HG02588 (cell line): Measurements from ENCODE around the gene ALG9.
"Not testable (repeated sequence)": the region's sequence is repeated elsewhere in the genome, so short reads cannot be mapped to it uniquely, and the experiment has no call there.

Source experiments
- ATAC-seq: cut with Tn5 transposase; IDR thresholded peaks from one replicate; pipeline ENCODE4 v1.9.1; 2021; ENCODE audit warnings: mild to moderate bottlenecking, moderate library complexity; ENCODE audit not compliant: unreplicated experiment

ALG9 gene

DNA sequence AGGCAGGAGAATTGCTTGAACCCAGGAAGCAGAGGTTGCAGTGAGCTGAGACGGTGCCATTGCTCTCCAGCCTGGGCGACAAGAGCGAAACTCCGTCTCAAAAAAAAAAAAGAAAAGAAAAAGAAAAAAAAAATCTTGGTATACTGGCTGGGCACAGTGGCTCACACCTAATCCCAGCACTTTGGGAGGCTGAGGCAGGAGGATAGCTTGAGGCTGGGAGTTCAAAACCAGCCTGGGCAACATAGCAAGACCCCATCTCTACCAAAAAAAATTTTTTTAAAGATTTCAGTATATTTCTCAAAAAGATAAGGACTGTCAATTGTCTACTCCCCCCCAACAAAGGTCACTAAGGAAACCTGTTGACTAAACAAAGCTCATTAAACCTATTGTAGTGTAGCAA lies 13.7 kb upstream of the ALG9 start:
- not testable (repeated sequence) for ATAC-seq

DNA sequence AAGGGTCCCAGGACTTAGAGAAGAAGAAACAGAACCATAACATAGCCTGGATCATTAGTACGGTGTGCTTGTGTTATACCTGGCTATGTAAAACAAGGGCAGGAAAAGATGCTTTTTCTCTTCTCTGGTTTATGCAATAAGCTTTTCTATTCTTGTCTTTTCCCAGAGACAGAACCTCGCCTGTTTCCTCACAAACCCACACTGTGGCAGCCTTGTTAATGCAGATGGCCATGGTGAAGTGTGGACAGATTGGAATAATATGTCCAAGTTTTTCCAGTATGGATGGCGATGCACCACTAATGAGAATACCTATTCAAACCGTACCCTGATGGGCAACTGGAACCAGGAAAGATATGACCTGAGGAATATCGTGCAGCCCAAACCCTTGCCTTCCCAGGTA lies 10.8 kb upstream of the ALG9 start:
- ATAC-seq: no peak

DNA sequence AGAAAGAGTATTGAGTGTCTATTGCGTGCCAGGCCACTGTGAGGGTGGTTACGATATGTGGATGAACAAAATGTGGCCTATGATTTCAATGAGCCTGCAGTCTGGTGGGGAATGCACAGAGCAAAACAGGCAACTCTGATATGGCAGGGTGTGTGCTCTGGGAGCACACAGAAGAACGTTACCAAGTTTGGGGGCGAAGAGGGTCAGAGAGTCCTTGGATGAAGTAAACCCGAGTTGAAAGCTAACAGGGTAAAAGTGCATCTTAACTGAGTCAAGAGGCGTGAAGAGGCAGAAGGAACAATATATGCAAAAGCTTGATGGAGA lies 8.2 kb upstream of the ALG9 start:
- ATAC-seq: peak; percentile 5

DNA sequence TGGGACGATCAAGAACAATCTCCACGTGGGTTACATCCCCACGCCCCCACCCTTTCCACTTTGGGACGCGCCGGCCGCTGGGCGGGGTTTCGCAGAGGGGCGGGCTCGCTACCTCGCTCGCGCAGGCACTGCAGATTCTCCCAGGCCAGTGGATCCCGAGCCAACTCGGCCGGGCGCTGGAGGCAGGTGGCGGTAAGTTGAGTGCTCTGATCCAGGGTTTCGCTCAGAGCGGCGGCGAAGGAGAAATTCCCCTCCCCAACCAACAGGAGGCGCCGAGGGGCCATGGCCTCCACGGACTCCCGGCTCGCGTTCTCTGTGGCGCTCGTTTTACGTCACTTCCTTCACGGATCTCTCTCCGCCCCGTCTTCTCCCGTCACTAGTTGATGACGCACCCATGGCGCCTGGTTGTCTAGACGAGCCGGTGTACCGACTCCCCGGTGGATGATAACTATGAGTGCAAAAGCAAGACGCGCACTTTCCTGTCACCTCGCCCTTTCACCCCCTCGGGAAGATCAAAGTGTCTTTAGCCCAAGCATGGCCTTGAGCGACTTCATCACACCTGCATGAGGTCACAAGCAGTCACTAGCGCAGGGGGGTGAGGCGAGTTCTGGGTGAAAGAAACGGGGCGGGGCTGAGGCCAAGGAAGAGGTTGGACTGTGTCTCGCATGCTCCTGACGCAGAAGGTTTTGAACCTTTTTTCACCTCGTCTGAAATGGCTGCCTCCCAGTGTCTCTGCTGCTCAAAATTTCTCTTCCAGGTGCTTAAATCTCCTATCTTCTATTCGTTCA lies 7.7 kb upstream of the ALG9 start, which contains the start of the genes CFAP68 and FDXACB1:
TSS of gene CFAP68 (plus strand) at position 693 of the 788 bp plus-strand sequence. CDS start at position 713, 20 bp downstream.
TSS of gene FDXACB1 (minus strand) at position 317 of the 788 bp plus-strand sequence. CDS start at position 284, 33 bp downstream.
- peak; percentile 92 for ATAC-seq

DNA sequence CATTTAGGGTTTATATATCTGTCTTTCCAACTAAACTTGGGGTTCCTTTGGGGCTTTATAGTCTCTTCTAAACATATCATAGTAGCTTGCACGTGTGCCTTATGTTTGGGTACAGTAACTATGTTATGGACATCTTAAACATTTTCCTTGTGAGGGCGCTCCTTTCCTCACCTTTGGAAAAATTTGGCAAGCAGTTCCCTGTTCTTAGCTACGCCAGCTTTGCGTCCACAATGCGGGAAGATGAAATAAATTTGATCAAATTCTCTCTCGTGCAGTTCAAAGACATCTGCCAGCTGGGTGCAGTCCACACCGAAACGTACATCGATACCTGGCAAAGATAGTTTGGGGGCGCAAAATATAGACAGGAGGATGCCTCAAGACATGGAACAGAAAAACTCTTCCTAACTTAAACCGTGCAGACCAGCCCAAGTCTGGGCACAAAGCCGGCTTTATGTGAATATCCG lies 7.0 kb upstream of the ALG9 start:
- ATAC-seq: no peak

DNA sequence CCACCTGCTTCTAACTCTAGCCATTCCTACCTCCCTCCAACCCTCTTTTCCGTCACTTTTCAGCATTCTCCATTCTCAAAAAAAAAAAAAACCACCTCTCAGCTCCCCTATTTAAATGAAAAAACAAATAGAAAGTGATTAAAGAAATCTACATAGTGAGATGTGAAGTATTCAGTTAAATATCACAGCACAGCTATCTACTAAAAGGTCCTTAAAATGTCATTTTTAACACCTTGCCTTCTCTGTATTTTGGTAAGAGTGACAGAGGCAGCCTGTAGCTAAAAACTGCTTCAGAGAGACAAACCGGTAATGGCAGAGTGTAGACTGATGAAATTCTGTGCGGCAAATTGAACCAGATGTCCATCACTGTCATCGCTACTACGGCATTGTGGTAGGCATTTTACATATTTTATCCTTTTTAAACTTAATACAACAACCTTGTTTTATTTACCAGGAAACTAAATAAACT lies 346 bp upstream of the ALG9 start:
- ATAC-seq: no peak

DNA sequence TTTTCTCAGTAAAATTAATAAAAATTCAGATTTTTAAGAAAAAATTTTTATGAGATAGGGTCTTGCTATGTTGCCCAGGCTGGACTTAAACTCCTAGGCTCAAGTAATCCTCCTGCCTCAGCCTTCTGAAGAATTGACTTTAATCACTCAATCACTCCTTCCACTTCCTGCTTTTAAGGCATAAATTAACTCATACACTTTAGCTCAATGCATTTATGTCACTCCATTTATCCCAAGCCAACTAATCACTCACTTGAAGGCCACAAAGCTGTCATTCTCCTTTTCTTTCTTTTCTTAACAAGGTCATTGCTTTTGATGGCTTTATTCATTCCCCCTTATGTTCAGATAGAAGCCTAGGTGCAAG lies 877 bp downstream of the ALG9 start:
- peak; percentile 7 for ATAC-seq

DNA sequence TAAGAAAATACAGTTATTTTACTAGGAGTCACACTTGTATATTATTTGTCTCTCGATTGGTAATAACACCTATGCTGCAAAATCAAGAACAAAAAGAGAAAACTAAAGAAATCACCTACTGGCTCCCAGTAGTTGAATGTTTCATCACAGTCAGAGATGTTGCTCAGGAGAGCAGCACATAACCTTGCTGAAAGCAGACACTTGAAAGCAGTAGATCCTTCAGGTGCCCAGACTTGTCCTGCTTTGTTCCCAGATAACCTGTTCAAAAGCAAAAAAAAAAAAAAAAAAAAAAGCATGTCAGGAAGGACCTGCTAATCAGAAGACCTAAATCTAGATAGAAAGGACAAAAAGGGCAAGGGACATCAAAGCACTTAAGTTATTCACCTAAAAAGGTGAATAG lies 1.3 kb downstream of the ALG9 start:
- ATAC-seq: no peak

DNA sequence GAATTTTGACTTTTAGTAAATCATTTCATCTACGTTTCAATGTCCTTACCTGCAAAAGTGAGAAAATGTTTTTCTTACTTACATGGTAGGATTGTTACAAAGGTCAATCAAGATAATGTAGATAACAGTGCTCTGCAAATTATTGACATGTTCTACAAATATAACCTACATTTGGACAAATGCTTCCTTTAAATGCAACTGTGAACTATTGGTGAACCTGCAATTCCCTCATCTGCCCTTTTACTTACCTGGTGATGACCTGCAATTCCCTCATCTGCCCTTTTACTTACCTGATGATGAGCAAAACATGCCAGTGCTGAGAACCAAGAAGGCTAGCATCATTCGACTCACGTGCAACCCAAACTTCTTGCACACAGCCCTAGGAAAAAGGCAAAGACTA lies 11.1 kb downstream of the ALG9 start:
- no peak for ATAC-seq

DNA sequence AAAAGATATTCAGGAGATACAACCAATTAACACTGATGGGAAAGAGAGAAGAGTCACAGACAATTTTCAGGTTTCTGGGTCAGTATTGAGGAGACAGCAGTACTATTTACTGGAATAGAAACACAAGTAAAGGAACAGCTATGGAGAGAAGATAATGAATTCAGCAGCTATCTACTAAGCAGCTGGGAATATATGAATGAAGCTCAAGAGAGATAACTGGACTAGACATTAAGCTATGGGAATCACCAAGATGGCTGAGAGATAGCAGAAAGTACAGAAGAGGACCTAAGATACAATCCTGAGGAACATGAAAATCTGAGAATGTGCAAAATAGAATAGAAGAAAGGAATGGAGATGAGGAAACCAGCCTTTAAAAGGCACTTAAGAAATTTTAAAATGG lies 15.9 kb downstream of the ALG9 start:
- ATAC-seq: no peak

DNA sequence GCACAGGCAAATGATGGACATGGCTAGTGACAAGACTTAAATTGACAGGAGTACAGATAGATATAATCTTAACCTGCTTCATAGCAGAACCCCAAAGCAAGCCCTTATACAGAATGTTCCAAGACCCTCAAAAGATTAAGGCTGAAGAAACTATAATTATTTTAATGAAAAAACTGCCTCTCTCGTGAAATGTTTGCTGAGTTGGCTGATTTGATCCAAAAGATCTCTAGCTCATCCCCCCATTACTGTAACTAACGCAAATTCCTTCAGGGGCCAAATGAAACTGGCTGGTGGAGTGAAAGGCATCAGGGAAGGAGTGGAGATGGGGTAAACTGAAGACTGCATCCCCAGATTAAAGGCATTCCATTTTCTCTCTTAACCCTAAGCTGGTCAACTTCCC lies 19.3 kb downstream of the ALG9 start:
- ATAC-seq: no peak

DNA sequence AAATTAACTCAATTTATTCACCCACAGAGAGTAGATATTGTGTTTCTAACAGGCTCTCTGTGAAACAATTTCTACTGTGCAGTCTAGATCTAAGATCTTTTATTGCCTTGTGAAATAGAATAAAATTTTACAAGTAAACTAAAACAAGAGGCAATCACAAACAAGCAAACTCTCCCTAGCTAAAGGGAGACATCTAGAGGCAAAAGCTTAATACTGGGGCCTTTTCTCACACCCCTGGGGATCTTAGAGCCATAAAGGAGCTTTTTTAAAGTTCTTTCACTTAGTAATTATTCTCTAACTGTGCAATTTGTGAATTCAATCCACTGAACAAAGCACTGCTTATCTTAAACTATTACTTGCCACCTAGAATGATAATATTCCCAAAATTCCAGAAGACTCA lies 19.7 kb downstream of the ALG9 start:
- no peak for ATAC-seq

DNA sequence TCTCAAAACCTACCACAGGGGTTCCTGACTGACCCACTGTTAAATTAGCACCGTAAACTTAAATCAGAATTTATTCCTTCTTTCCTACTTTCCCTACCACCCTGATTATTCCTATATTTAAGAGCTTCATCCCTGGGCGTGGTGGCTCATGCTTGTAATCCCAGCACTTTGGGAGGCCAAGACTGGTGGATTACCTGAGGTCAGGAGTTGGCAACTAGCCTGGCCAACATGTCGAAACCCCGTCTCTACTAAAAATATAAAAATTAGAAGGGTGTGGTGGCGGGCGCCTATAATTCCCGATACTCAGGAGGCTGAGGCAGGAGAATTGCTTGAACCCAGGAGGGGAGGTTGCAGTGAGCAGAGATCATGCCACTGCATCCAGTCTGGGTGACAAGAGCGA lies 20.3 kb downstream of the ALG9 start:
- ATAC-seq: no peak

DNA sequence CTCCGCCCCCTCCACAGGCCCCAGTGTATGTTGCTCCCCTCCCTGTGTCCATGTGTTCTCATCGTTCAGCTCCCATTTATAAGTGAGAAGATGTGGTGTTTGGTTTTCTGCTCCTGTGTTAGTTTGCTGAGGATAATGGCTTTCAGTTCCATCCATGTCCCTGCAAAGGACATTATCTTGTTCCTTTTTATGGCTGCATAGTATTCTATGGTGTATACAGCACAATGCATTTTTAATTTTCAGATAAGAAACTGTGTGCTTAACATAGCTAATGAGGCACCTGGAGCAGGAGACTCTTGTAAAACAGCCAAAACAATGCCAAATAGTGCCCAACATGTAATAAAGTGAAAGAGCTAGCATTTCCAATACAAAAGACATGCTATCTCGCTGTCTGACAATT lies 21.8 kb downstream of the ALG9 start:
- ATAC-seq: no peak

DNA sequence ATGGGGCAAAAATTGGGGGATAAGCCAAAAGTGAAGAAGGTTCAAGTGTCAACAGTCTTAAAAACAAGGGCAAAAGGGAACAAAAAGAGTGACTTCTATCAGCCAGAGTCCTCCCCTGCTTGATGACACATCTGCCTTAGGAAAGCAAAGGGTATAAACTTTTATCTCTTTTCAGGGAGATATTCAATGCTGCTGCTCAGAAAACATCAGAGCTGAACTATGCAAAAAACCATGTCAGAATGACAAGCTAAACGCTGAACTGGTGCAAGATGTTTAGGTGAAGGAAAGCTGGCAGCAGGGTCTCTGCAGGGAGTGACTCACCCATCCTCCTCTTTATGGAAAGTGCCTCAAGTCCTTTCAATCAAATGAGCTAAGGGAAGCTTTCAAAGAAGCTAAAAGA lies 24.7 kb downstream of the ALG9 start:
- ATAC-seq: no peak

DNA sequence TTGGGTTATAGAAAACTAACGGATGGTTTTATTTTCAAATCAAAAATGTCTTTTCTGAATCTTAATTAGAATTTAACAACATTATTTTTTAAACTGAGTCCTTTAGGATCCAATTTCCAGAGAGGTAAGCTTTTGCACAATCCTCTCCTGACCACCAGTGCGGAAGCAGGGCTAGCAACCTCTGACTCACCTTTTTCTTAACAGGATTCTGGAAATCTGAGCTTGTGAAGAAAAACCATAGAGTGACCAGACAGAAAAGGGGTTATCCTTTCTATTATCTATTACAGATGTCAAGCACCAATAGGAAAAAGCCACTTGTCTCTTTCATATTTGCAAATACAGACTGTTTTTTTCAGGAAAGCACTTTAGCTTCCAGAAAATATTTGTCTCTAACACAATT lies 25.3 kb downstream of the ALG9 start:
- no peak for ATAC-seq

DNA sequence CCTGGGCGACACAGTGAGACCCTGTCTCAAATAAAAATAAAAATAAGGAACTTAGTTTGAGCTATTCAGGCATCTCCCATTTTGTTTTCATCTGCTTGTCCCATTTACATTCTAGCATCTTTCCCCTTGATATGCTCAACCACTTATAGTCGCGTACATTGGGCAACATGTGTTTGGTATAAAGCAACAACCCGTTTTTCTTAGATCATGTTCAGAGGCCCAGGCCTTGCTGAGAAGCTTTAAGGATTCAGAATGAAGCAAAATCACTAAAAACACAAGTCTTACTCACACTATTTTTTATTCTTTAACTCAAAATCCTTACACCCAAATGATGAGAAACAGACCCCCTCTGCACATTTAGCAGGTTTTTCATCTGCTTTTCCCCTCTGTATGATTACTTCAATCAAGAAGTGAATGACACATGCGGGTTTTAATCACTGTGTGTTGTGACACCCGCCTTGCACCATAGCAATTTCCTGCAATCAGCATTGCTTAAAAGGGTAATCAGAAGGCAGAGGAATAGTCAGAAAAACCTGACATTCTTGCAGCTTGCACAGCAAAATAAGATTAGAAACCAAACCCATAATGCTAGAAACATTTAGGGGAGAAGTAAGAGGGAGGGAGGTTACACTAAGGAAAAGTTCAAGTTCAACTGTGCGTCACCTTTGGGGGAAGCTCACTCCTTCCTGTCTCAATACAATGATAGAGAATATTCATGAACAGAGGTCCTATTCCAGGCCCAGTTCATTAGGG lies 25.9 kb downstream of the ALG9 start:
- ATAC-seq: no peak

DNA sequence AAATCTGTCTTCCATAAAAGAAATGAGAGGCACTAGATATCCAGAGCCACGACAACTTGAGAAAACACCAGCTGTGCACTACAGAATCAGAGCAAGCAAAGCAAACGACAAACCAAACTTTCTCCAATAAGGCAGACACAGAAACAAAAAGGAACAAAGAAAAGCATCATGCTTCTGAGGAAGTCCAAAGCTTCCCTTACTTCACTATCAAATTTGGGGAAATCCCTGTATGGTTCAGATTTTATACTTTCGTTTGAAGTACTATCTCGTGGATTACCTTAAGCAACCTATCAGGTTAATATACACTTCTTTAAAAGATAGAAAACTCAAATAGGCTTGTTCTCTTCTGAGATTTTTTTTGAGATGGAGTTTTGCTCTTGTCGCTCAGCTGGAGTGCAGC lies 27.7 kb downstream of the ALG9 start:
- ATAC-seq: no peak

DNA sequence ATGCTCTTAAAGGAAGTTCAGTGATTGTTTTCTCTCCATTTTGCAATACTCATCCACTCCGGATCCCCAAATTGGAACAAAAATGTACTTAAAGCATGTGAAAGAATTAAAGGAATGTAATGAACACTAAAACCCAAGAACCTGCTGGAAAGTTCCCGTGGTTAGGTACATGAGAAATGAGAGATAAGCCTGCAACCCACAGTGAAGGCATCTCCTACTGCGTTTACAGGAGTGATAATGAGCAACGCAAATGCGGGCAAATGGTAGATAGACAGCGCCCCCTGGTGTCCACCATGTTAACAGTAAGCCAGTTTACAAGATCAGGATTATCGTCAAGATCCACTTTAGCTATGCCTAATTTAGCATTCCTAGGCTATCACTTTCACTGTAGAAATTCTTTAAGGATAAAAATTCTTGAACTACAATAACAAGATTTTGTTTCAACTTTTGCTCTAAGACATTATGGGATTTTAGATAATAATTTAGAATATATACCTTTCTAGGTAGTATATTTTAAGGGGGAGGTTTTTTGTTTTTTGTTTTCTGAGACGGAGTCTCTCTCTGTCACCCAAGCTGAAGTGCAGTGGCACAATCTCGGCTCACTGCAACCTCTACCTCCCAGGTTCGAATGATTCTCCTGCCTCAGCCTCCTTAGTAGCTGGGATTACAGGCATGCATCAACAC lies 29.9 kb downstream of the ALG9 start:
- peak; percentile 54 for ATAC-seq

DNA sequence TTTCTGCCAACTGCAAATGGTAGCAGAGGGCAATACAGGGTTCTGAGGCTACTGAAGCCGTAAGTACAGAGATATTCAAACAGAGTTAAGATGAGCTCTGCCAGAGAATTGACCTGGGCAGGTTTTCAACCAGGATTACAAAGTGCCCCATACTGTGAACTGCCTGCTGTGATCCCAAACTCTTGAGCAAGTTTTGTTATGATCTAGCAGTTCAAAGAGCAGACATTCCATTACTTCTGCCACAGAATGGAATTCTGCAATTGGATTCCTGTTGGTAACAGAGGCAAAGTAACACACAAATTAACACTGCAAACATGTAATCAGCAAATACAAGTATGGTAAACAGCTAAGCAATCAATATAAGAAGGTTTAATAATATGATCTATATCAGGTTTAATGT lies 31.2 kb downstream of the ALG9 start:
- ATAC-seq: no peak

DNA sequence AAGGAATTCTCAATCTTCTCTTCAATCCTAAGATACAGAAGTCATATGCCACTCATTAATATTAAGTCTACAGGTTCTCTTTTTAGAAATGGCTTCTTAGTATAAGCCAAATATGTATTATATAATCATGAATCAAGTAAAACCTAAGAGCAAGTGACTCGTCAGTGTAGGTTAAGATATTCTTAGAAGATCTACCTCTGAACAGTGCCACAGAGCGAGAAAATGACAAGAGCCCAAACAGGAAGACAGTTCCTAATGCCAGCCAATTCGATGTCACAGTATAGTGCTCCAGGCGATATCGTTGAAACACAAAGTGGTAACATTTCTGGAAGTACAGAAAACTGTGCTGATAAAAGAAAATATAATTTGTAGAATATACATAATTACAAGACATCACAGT lies 33.3 kb downstream of the ALG9 start:
- no peak for ATAC-seq
